ENCODE results near the gene GAK.

- TF ChIP-seq, protein P1, sequence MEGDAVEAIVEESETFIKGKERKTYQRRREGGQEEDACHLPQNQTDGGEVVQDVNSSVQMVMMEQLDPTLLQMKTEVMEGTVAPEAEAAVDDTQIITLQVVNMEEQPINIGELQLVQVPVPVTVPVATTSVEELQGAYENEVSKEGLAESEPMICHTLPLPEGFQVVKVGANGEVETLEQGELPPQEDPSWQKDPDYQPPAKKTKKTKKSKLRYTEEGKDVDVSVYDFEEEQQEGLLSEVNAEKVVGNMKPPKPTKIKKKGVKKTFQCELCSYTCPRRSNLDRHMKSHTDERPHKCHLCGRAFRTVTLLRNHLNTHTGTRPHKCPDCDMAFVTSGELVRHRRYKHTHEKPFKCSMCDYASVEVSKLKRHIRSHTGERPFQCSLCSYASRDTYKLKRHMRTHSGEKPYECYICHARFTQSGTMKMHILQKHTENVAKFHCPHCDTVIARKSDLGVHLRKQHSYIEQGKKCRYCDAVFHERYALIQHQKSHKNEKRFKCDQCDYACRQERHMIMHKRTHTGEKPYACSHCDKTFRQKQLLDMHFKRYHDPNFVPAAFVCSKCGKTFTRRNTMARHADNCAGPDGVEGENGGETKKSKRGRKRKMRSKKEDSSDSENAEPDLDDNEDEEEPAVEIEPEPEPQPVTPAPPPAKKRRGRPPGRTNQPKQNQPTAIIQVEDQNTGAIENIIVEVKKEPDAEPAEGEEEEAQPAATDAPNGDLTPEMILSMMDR (IDR thresholded peaks at IDR 0.05): no peak
- TF ChIP-seq POLR2A (IDR thresholded peaks at IDR 0.05): no peak
Observed at GRCh38 chr4:968221-968620, 36.1 kb upstream of the GAK start.

Data from gastroesophageal sphincter (tissue), 3 donors.